EH (cell line): Measurements from ENCODE around the gene SPINK5.
"Not testable (repeated sequence)": the region's sequence is repeated elsewhere in the genome, so short reads cannot be mapped to it uniquely, and the experiment has no call there.

Source experiments
- DNase-seq: peaks from one replicate; pipeline ENCODE4 v3.0.0-alpha.2; 2015; ENCODE audit warnings: low read depth

SPINK5 gene, protein sequence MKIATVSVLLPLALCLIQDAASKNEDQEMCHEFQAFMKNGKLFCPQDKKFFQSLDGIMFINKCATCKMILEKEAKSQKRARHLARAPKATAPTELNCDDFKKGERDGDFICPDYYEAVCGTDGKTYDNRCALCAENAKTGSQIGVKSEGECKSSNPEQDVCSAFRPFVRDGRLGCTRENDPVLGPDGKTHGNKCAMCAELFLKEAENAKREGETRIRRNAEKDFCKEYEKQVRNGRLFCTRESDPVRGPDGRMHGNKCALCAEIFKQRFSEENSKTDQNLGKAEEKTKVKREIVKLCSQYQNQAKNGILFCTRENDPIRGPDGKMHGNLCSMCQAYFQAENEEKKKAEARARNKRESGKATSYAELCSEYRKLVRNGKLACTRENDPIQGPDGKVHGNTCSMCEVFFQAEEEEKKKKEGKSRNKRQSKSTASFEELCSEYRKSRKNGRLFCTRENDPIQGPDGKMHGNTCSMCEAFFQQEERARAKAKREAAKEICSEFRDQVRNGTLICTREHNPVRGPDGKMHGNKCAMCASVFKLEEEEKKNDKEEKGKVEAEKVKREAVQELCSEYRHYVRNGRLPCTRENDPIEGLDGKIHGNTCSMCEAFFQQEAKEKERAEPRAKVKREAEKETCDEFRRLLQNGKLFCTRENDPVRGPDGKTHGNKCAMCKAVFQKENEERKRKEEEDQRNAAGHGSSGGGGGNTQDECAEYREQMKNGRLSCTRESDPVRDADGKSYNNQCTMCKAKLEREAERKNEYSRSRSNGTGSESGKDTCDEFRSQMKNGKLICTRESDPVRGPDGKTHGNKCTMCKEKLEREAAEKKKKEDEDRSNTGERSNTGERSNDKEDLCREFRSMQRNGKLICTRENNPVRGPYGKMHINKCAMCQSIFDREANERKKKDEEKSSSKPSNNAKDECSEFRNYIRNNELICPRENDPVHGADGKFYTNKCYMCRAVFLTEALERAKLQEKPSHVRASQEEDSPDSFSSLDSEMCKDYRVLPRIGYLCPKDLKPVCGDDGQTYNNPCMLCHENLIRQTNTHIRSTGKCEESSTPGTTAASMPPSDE

DNA sequence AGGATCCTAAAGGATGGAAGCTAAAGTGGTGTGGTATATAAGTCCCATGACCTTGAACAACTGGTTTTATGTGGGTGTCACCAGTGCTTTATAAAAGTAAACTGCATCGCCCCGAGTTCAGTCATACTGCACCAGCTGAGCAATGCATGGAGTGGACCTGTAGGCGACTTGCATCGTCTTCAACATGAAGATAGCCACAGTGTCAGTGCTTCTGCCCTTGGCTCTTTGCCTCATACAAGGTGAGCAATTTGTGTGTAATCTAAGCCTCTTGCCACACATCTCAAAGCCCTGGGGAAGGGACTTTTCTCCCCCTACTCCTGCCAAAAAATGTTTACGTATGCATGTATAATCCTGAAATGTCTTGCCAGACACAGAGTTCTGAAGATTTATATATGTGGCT lies at the start of gene SPINK5:
Gene SPINK5 (plus strand): TSS at position 120 of the 400 bp plus-strand sequence. CDS start 65 bp downstream, at position 185.
- DNase-seq, result no peak

DNA sequence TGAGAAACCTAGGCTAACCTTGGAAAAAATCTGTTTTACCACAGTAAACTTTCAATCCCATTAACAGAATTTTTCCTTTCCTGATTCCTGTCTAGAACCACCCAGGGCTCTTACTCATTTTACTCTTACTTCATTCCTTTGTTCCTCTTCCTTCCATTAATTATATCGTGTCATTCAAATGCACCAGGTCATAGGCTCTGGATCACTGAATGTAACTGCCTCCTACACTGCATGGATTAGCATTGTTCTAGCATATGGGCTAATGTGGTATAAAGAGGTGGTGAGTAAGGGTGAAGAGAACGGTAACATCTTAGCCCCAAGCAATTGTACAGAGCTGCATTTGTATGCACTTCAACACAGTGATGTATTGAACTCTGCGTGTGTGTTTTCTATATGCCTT lies 49.5 kb upstream of the SPINK5 start:
- DNase-seq, result no peak

GRCh38 chr5:148020257-148020988 lies 43.4 kb upstream of the SPINK5 start:
- no peak for DNase-seq

- no peak for DNase-seq
Measured at GRCh38 chr5:148027505-148027904, 36.3 kb upstream of the SPINK5 start.

GRCh38 chr5:148029131-148029530 lies 34.6 kb upstream of the SPINK5 start:
- DNase-seq, result no peak

DNA sequence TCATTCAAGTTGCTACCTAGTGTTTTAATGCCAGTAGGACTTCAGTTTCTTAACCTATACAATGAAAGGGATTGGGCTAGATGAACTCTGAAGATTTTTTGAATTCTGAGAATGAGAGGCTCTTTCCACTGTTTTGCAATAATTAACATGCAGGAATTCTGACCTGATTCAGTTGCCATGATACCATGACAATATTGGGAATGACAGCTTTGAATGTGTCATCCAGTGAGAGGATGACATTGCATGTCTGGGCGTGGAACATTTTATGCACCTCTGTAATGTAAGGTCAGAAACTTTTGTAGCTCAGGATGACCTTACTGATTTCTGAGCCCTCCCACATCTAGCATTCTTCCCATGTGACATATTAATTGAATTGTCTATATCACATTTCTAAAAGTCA lies 30.6 kb upstream of the SPINK5 start:
- no peak for DNase-seq

- DNase-seq, result no peak
Measured at GRCh38 chr5:148035676-148036075, 28.1 kb upstream of the SPINK5 start.

- DNase-seq, result no peak
Measured at GRCh38 chr5:148042881-148043280, 20.9 kb upstream of the SPINK5 start.

- no peak for DNase-seq
Measured at GRCh38 chr5:148043705-148044104, 20.1 kb upstream of the SPINK5 start.

DNA sequence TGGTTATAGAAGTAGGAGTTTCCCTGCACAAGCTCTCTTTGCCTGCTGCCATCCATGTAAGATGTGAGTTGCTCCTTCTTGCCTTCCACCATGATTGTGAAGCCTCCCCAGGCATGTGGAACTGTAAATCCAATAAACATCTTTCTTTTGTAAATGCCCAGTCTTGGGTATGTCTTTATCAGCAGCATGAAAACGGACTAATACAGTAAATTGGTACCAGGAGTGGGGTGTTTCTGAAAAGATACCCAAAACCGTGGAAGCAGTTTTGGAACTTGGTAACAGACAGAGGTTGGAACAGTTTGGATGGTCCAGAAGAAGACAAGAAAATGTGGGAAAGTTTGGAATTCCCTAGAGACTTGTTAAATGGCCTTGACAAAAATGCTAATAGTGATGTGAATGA lies 8.6 kb upstream of the SPINK5 start:
- not testable (repeated sequence) for DNase-seq

GRCh38 chr5:148060309-148060708 lies 3.5 kb upstream of the SPINK5 start:
- no peak for DNase-seq

DNA sequence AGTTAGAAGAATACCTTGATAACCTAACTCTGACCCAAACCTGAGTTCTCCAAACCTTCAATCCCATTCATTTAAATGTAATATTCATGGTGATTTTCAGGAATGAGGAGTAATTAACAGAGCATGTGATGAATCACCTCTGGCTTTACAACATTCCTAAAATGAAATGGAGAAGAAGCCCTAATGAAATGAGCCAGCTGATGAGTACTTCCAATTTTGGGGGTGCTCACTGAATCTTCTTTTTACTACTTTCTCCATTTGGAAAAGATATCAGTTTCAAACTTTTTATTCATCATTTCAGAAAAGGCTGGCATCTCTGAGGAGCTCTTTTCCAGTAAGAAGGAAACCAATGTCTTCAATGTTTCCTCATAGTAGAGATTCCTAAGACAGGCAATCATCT lies 2.9 kb upstream of the SPINK5 start:
- DNase-seq, result no peak

DNA sequence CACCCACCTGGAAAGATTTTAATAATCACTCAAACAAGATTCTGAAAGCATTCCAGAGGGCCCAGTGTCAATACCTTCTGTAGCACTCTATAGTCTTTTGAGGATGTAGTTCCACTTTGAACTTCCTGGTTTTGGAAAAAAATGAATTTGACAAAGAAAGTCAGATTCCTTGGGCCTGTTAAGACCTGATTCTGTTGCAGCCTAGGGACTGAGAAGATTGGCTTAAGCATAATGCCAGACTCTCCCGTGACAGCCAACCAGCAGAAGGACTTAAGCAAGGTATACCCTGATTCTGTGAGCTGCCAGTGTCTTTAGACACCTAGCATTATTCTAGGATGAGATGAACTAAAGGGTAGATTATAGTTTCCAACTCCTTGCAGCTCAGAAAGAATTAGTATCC lies 6.8 kb downstream of the SPINK5 start:
- DNase-seq, result no peak

DNA sequence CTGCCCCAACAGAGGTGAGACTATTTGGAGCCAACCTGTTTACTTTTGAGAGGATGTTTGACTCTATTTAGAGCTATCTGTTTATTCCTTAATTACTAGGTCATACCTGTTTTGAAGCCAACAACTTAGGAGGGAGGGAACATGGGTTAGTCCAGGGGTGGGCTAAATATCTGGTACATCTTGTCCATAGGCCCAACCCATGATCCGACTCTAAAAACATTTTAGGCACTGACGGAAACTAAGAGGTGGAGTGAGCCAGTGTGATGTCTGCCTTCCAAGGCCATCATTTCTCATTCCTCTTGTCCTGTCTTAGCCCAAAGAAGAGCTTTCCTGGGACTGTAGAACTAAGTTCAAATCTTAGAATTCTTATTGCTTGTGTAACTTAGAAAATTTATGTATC lies 8.4 kb downstream of the SPINK5 start:
- DNase-seq, result no peak

- DNase-seq, result no peak
Measured at GRCh38 chr5:148075529-148075928, 11.7 kb downstream of the SPINK5 start.

GRCh38 chr5:148083203-148083602 lies 19.4 kb downstream of the SPINK5 start:
- DNase-seq, result no peak

DNA sequence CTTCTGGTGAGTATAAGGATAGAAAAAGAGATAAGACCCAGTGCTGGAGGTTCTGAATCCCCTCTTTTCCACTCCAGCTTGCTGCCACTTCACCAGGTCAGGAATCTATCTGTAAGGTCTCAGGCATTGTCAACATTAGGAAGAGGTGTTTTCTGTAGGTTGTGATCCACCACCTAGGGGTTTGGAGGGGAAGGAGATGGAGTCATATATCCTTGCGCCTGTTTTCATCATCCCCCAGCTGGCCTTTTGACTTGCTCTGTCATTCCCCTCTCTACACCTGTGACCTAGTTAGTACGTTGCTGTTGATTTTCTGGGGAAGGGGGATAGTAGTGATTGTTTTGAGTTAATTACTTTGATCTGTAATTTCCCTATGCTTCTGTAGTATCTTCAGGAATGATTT lies 20.5 kb downstream of the SPINK5 start:
- no peak for DNase-seq

GRCh38 chr5:148085310-148085709 lies 21.5 kb downstream of the SPINK5 start:
- no peak for DNase-seq

DNA sequence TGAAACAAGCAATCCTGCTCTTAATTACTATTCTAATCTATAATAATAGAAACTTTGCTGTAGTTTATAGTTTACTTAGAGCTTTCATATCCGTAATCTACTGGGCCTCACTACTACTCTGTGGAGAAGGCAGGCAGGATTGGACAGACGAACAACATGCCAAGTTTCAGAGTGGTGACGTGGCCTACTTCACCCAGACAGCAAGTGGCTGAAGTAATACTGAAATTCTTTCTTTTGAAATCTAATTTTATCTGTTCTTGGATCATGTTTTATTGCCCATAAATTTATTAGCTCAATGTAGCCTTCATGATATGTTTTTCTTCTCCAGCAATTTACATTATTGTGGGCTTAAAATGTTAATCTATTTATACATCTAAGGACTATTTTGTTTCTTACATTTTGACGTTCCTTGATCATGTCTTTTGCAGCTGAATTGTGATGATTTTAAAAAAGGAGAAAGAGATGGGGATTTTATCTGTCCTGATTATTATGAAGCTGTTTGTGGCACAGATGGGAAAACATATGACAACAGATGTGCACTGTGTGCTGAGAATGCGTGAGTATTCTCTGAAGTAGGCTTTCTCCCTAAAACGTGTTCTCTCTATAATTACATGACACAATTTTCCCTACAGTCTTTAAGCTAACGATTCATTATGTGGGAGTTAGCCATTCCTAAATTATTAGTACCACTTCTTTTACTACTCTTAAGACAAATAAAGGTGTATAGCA lies 22.4 kb downstream of the SPINK5 start:
- peak; percentile 3 for DNase-seq

DNA sequence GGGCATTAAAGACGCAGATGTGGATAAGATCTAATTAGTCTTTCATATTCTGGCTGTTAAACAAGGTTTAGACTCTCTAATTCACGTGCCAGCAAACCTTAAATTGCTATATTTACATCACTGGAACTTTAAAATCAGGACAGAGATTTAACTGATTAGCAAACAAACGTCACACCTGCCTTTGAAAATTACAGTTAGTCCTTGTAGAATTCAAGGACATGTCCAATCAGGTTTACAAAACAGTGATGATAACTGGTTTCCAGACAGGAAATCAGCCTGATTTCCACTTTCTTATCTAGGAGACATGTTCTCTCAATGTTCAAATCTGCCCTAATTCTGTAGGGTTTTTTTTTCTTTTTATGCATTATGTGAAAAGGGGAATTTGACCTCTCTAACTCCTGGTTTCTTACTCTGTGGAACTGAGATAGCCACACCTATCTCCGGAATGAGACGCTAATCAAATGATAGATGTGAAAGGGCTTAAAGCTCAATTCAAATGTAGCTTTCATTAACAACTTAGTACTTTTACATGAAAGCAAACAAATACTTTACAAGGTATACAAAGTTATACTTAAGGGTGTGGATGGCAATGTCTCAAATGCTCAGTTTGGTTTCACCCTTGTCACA lies 26.5 kb downstream of the SPINK5 start:
- DNase-seq, result no peak

GRCh38 chr5:148090773-148091250 lies 27.0 kb downstream of the SPINK5 start:
- DNase-seq, result no peak
